ENCODE results near the gene PRKCQ.

- TF ChIP-seq EZH2phosphoT487 (IDR thresholded peaks at IDR 0.05) (no peak), EZH2 (IDR thresholded peaks at IDR 0.05) (no peak)
Observed at GRCh38 chr10:6567884-6568283, 12.2 kb downstream of the PRKCQ start.

Measured in neural progenitor cell (in vitro differentiated cells).